Smooth muscle cell (in vitro differentiated cells): ENCODE results near the gene SCAI. TPM values are rescaled to one million over a fixed set of nuclear protein-coding genes. Genes with fewer than 3 reads are reported as not detected.
"Not testable (repeated sequence)": the region's sequence is repeated elsewhere in the genome, so short reads cannot be mapped to it uniquely, and the experiment has no call there.

Source experiments
- DNase-seq: peaks from one replicate; lab custom pipeline; 2025; ENCODE audit not compliant: unreplicated experiment; lab: John Stamatoyannopoulos, UW
- H2AFZ ChIP-seq: fragments of 200-600 bp; sonication (generic); 2 replicates; pipeline ENCODE4 v1.6.0; 2016; ENCODE audit warnings: antibody characterized with exemption, low read depth, mild to moderate bottlenecking
- H3F3A ChIP-seq: fragments of 200-600 bp; sonication (generic); 2 replicates; pipeline ENCODE4 v1.6.0; 2017; ENCODE audit warnings: antibody characterized with exemption, low read depth
- H3K27ac ChIP-seq: fragments of 200-600 bp; sonication (generic); 2 replicates; pipeline ENCODE4 v1.5.1; 2016; ENCODE audit warnings: low read depth, mild to moderate bottlenecking
- H3K27me3 ChIP-seq: fragments of 200-600 bp; sonication (generic); 2 replicates; pipeline ENCODE4 v1.6.1; 2016; ENCODE audit warnings: low read depth, mild to moderate bottlenecking
- H3K36me3 ChIP-seq: fragments of 200-600 bp; sonication (generic); 2 replicates; pipeline ENCODE4 v1.5.1; 2016; ENCODE audit warnings: low read depth
- H3K4me1 ChIP-seq: fragments of 200-600 bp; sonication (generic); 2 replicates; pipeline ENCODE4 v1.5.1; 2016; ENCODE audit warnings: low read depth
- H3K4me2 ChIP-seq: fragments of 200-600 bp; sonication (generic); 2 replicates; pipeline ENCODE4 v1.6.0; 2016; ENCODE audit warnings: mild to moderate bottlenecking
- H3K4me3 ChIP-seq: fragments of 200-600 bp; sonication (generic); 2 replicates; pipeline ENCODE4 v1.5.1; 2016; ENCODE audit warnings: mild to moderate bottlenecking
- H3K79me2 ChIP-seq: fragments of 200-600 bp; sonication (generic); 2 replicates; pipeline ENCODE4 v1.6.0; 2016; ENCODE audit warnings: low read depth, mild to moderate bottlenecking
- H3K9ac ChIP-seq: fragments of 200-600 bp; sonication (generic); 2 replicates; pipeline ENCODE4 v1.6.0; 2016; ENCODE audit warnings: low read depth
- H3K9me3 ChIP-seq: fragments of 200-600 bp; sonication (generic); replicated peaks from 2 replicates; pipeline ENCODE4 v1.5.1; 2016; ENCODE audit warnings: low read depth
- H4K20me1 ChIP-seq: fragments of 200-600 bp; sonication (generic); 2 replicates; pipeline ENCODE4 v1.6.0; 2016; ENCODE audit warnings: low read depth
- CTCF ChIP-seq: fragments of 200-600 bp; sonication (generic); IDR thresholded peaks from 2 replicates; pipeline ENCODE4 v1.5.1; 2017; ENCODE audit warnings: borderline replicate concordance, mild to moderate bottlenecking, antibody characterized with exemption; ENCODE audit not compliant: insufficient read depth, poor library complexity, severe bottlenecking
- WGBS: methylation state at CpG from one replicate; pipeline ENCODE4 v1.1.7; 2016; ENCODE audit warnings: low lambda C conversion rate; 5-methylcytosine and 5-hydroxymethylcytosine counted together
- polyA plus RNA-seq: library from polyadenylated mRNA; unstranded; fragments of >200 nt; fragmentation: Nextera tagmentation; extraction: Ambion mirVana; gene quantifications from 2 replicates; pipeline ENCODE4 v1.2.1, GENCODE V29; 2016
- total RNA-seq: library from RNA; depleted of rRNA; stranded (reverse); fragments of >200 nt; gene quantifications from 2 replicates; pipeline ENCODE4 v1.2.3, GENCODE V29; 2014

The SCAI gene
- total and polyA plus RNA-seq, 2 experiments from 2014 or later = 0.81 to 8.4 TPM

GRCh38 chr9:125091121-125091520, 52.2 kb downstream of the SCAI start:
- Histone ChIP-seq H3K9me3 (no peaks in the 10 kb centered on the region), H3K36me3 (no peaks in the 10 kb centered on the region), H3K4me1 (no peaks in the 10 kb centered on the region), H3K4me2 (no peak overlapping the region), H3K4me3 (no peak overlapping the region), H2AFZ (no peak overlapping the region), H3K27ac (no peak overlapping the region), H3K79me2 (no peaks in the 10 kb centered on the region), H3F3A (no peaks in the 10 kb centered on the region), H3K9ac (no peak overlapping the region), H4K20me1 (peaks cover 4% of the 10 kb centered on the region), H3K27me3 (no peaks in the 10 kb centered on the region)
- 93% methylated on average over 3 of the region's 3 CpGs for WGBS
- DNase-seq = no peak
- TF ChIP-seq CTCF = no peak

DNA sequence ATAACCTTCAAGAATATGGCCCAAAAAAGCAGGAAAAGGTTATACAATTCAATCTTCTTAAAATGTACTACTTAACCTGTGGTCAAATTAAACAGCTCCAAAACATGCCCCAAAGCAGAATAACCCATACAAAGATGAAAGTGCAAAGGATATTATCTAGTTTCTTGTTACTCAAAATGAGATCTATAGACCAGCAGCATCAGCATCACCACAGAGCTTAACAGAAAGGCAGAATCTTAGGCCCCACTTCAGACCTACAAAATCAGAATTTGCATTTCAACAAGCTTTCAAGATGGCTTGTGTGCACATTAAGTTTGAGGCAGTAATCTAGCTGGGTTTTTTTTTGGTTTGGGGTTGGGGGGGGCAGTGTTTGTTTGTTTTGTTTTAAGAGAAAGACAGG, 54.0 kb downstream of the SCAI start:
- no peaks in the 10 kb centered on the region for H3F3A ChIP-seq
- no peak for DNase-seq
- no peak overlapping the region for H3K27ac ChIP-seq
- H3K9me3 ChIP-seq = no peaks in the 10 kb centered on the region
- H3K4me3 ChIP-seq = no peak overlapping the region
- no peak overlapping the region for H3K9ac ChIP-seq
- no peak for TF ChIP-seq CTCF
- no peak overlapping the region for H2AFZ ChIP-seq
- H3K79me2 ChIP-seq = no peaks in the 10 kb centered on the region
- H3K36me3 ChIP-seq = no peaks in the 10 kb centered on the region
- no peaks in the 10 kb centered on the region for H3K4me1 ChIP-seq
- peaks cover 4% of the 10 kb centered on the region for H4K20me1 ChIP-seq
- H3K27me3 ChIP-seq = no peaks in the 10 kb centered on the region
- no peak overlapping the region for H3K4me2 ChIP-seq

- Histone ChIP-seq H3K9ac (no peak overlapping the region), H3K36me3 (no peaks in the 10 kb centered on the region), H3K27ac (no peak overlapping the region), H3K79me2 (no peaks in the 10 kb centered on the region), H3K9me3 (no peaks in the 10 kb centered on the region), H4K20me1 (peaks cover 4% of the 10 kb centered on the region), H3F3A (no peaks in the 10 kb centered on the region), H3K4me2 (no peak overlapping the region), H3K27me3 (no peaks in the 10 kb centered on the region), H2AFZ (no peak overlapping the region), H3K4me3 (no peak overlapping the region), H3K4me1 (no peaks in the 10 kb centered on the region)
- no peak for TF ChIP-seq CTCF
- no peak for DNase-seq
- 96% methylated on average over 5 of the region's 5 CpGs for WGBS
These were observed 54.6 kb downstream of the SCAI start for GRCh38 chr9:125088752-125089151.

DNA sequence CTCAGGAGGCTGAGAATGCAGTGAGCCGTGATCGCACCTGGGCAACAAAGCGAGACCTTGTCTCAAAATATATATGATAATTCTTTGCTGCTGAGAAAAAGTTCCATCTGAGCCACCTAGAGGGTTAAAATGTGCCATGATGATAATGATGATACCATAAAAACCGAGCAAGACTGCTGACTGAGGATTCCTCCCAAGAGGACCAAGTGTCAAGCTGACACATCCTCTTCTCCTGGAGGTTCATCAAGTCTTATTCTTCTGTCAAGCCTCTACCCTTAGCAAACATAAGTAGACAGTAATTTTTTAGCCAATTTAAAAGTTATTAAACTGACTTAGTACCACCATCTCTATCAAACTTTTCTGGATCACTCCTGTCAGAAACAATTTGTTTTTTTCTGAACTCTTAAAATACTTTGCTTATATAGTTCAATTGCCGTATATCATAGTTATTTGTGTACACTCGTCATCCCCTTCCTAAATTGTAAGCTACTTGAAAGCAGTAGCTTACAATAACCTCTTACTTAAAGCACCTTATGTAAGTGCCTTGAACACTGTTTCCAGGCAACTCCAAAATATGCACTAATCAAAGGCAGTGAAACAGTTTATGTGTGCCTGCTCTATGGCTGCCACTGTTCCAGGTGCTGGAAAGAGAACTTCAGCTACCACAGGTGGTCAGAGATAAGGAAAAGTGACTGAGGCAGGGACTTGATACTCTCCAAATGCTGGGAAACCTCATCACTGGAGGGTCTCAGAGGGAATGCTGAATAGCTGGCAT, 57.4 kb downstream of the SCAI start:
- H3K4me3 ChIP-seq = no peak overlapping the region
- no peak overlapping the region for H3K4me2 ChIP-seq
- H3K27ac ChIP-seq = no peak overlapping the region
- H2AFZ ChIP-seq = no peak overlapping the region
- no peak for TF ChIP-seq CTCF
- H4K20me1 ChIP-seq = peaks cover 4% of the 10 kb centered on the region
- no peaks in the 10 kb centered on the region for H3K27me3 ChIP-seq
- no peak for DNase-seq
- no peak overlapping the region for H3K9ac ChIP-seq
- H3K36me3 ChIP-seq = no peaks in the 10 kb centered on the region
- peaks cover 3% of the 10 kb centered on the region for H3K9me3 ChIP-seq
- no peaks in the 10 kb centered on the region for H3K79me2 ChIP-seq
- H3F3A ChIP-seq = no peaks in the 10 kb centered on the region
- H3K4me1 ChIP-seq = no peaks in the 10 kb centered on the region
- 88% methylated on average over 6 of the region's 6 CpGs for WGBS

DNA sequence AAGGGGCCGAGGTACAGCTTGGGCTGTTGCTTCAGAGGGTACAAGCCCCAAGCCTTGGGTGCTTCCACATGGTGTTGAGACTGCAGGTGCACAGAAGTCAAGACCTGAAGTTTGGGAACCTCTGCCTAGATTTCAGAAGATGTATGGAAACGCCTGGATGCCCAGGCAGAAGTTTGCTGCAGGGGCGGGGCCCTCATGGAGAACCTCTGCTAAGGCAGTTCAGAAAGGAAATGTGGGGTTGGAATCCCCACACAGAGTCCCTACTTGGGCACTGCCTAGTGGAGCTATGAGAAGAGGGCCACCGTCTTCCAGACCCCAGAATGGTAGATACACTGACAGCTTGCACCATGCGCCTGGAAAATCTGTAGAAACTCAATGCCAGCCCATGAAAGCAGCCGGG, 61.1 kb downstream of the SCAI start:
- H3K4me1 ChIP-seq, H4K20me1 ChIP-seq, H3K36me3 ChIP-seq, H2AFZ ChIP-seq, H3K4me3 ChIP-seq, DNase-seq, H3K27me3 ChIP-seq, H3K9me3 ChIP-seq, H3K4me2 ChIP-seq, H3K79me2 ChIP-seq, H3F3A ChIP-seq, H3K9ac ChIP-seq, H3K27ac ChIP-seq: not testable (repeated sequence)
- WGBS = 97% methylated on average over 6 of the region's 6 CpGs
